Measurements from ENCODE around the gene FLNC. TPM values are rescaled to one million over a fixed set of nuclear protein-coding genes. Genes with fewer than 3 reads are reported as not detected.

FLNC gene
- total and polyA plus RNA-seq, 9 of the 15 experiments (the other 6 are each of a cell fraction or from before 2014, with no cell fraction given): 0.90 to 155 (median 28.8) TPM

- TF ChIP-seq, protein P1, sequence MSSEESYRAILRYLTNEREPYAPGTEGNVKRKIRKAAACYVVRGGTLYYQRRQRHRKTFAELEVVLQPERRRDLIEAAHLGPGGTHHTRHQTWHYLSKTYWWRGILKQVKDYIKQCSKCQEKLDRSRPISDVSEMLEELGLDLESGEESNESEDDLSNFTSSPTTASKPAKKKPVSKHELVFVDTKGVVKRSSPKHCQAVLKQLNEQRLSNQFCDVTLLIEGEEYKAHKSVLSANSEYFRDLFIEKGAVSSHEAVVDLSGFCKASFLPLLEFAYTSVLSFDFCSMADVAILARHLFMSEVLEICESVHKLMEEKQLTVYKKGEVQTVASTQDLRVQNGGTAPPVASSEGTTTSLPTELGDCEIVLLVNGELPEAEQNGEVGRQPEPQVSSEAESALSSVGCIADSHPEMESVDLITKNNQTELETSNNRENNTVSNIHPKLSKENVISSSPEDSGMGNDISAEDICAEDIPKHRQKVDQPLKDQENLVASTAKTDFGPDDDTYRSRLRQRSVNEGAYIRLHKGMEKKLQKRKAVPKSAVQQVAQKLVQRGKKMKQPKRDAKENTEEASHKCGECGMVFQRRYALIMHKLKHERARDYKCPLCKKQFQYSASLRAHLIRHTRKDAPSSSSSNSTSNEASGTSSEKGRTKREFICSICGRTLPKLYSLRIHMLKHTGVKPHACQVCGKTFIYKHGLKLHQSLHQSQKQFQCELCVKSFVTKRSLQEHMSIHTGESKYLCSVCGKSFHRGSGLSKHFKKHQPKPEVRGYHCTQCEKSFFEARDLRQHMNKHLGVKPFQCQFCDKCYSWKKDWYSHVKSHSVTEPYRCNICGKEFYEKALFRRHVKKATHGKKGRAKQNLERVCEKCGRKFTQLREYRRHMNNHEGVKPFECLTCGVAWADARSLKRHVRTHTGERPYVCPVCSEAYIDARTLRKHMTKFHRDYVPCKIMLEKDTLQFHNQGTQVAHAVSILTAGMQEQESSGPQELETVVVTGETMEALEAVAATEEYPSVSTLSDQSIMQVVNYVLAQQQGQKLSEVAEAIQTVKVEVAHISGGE (CRISPR knock-in tag; IDR thresholded peaks at IDR 0.05): no peak; a peak in 1 of 6 replicates
- TF ChIP-seq MGA (IDR thresholded peaks at IDR 0.05): no peak
- no peak for TF ChIP-seq ZNF174 (CRISPR knock-in tag; IDR thresholded peaks at IDR 0.05)
- TF ChIP-seq ZNF384 (IDR thresholded peaks at IDR 0.05; ENCODE audit: low read depth, low read length): 0 out of 2 replicates have a peak, but pooled peaks have one; percentile 11
- TF ChIP-seq PHTF2 (CRISPR knock-in tag; IDR thresholded peaks at IDR 0.05): no peak
- peak; percentile 43; the same call in 1 of the 2 replicates for TF ChIP-seq SMARCC2 (IDR thresholded peaks at IDR 0.05; ENCODE audit: low read depth)
- TF ChIP-seq MBD1 (CRISPR knock-in tag; IDR thresholded peaks at IDR 0.05): no peak
Observed at GRCh38 chr7:128862571-128863432, 32.6 kb downstream of the FLNC start, which contains the start of gene ATP6V1F (continued).
